HCT116 (cell line): ENCODE results near the gene CDH5. TPM values are rescaled to one million over a fixed set of nuclear protein-coding genes. Genes with fewer than 3 reads are reported as not detected.
A peak's percentile ranks its signal among the peaks of the same experiment; 100 is the strongest.

ENCODE experiments used
- ATAC-seq: fragments of 200-7000 bp; cut with Tn5 transposase; 2 replicates; pipeline ENCODE4 v1.9.1; 2020; ENCODE audit warnings: mild to moderate bottlenecking, moderate library complexity
- BruUV-seq: library from RNA; stranded (reverse); fragments of 400-500 nt; replicated peaks from 2 replicates; lab custom pipeline; 2021; lab: Mats Ljungman, UMichigan
- CTCF ChIA-PET: fragments of 300-600 bp; sonication (Branson Sonifier 250); formaldehyde crosslinking; loops from one replicate; lab custom pipeline; 2021; ENCODE audit warnings: antibody characterized with exemption; lab: Charles Lee
- POLR2A ChIA-PET: fragments of 300-600, 350-600 bp; sonication (Branson Sonifier 250); formaldehyde crosslinking; loops from one replicate; lab custom pipeline; 2021; ENCODE audit warnings: antibody characterized with exemption; lab: Charles Lee
- RAD21 ChIA-PET, 2 experiments: fragments of 300-600 bp; sonication (Branson Sonifier 250); formaldehyde crosslinking; loops; one replicate each; lab custom pipeline; 2023; ENCODE audit warnings: low total read pairs in 2 of 2; ENCODE audit not compliant: uncharacterized antibody in 2 of 2, unreplicated experiment in 2 of 2, low non-redundant PET in 1 of 2; lab: Charles Lee
- DNase-seq: peaks from one replicate; pipeline ENCODE4 v3.0.0-alpha.2; 2010; ENCODE audit warnings: low read depth, low spot score
- H2AFZ ChIP-seq: fragments of 200-600 bp; shearing (Covaris generic), sonication (generic); 2 replicates; pipeline ENCODE4 v1.6.1; 2017; ENCODE audit warnings: low read depth, mixed run types, mixed read lengths, antibody characterized with exemption, low read length; ENCODE audit not compliant: poor library complexity, severe bottlenecking
- H3K27ac ChIP-seq: 2 replicates; pipeline ENCODE4 v1.5.1; 2012; ENCODE audit warnings: low read depth, low read length
- H3K27me3 ChIP-seq: fragments of 200-600 bp; sonication (generic); 2 replicates; pipeline ENCODE4 v1.6.1; 2016; ENCODE audit warnings: mixed run types, low read length, mixed read lengths; ENCODE audit not compliant: insufficient read depth
- H3K36me3 ChIP-seq, 2 experiments: fragments of 200-500 bp in 1 of 2; fragments of 200-600 bp in 1 of 2; sonication (Bioruptor generic) in 1 of 2; sonication (generic) in 1 of 2; 2 replicates each; pipeline versions ENCODE4 v1.5.1 to v1.6.1; 2014 to 2016; ENCODE audit warnings: low read length in 2 of 2, inconsistent platforms in 1 of 2, mixed read lengths in 1 of 2, mixed run types in 1 of 2; ENCODE audit not compliant: insufficient read depth in 2 of 2, control insufficient read depth in 1 of 2
- H3K4me1 ChIP-seq, 2 experiments: fragments of 200-600 bp in 1 of 2; sonication (generic) in 1 of 2; 2 replicates each; pipeline versions ENCODE4 v1.5.1 to v1.6.1; 2012 to 2017; ENCODE audit warnings: low read length in 2 of 2, inconsistent platforms in 1 of 2, mild to moderate bottlenecking in 1 of 2, mixed read lengths in 1 of 2, mixed run types in 1 of 2, moderate library complexity in 1 of 2; ENCODE audit not compliant: insufficient read depth in 2 of 2, control insufficient read depth in 1 of 2
- H3K4me2 ChIP-seq: fragments of 200-600 bp; sonication (generic); 2 replicates; pipeline ENCODE4 v1.6.1; 2017; ENCODE audit warnings: mixed run types, low read length, mixed read lengths
- H3K4me3 ChIP-seq, 2 experiments: fragments of 200-600 bp in 1 of 2; sonication (generic) in 1 of 2; replicated peaks in 1 of 2; 2 replicates each; pipeline ENCODE4 v1.5.1; 2011 to 2016; ENCODE audit warnings: low read length in 2 of 2, control low read depth in 1 of 2, low read depth in 1 of 2, mild to moderate bottlenecking in 1 of 2, mixed read lengths in 1 of 2, mixed run types in 1 of 2
- H3K79me2 ChIP-seq: fragments of 200-600 bp; sonication (generic); 2 replicates; pipeline ENCODE4 v1.6.1; 2017; ENCODE audit warnings: mild to moderate bottlenecking, mixed run types, low read length, moderate library complexity, mixed read lengths; ENCODE audit not compliant: insufficient read depth
- H3K9ac ChIP-seq: fragments of 200-600 bp; sonication (generic); 2 replicates; pipeline ENCODE4 v1.6.1; 2016; ENCODE audit warnings: low read length, mixed read lengths
- H3K9me2 ChIP-seq: fragments of 200-600 bp; sonication (generic), shearing (Covaris generic); 2 replicates; pipeline ENCODE4 v1.6.1; 2017; ENCODE audit warnings: mixed run types, mild to moderate bottlenecking, moderate library complexity; ENCODE audit not compliant: insufficient read depth
- H3K9me3 ChIP-seq, 2 experiments: fragments of 200-500 bp in 1 of 2; fragments of 200-600 bp in 1 of 2; sonication (Bioruptor generic) in 1 of 2; sonication (generic) in 1 of 2; 2 replicates each; pipeline ENCODE4 v1.6.1; 2014 to 2017; ENCODE audit warnings: low read length in 2 of 2, mixed read lengths in 2 of 2, inconsistent platforms in 1 of 2, low read depth in 1 of 2, mild to moderate bottlenecking in 1 of 2, mixed run types in 1 of 2, moderate library complexity in 1 of 2; ENCODE audit not compliant: control insufficient read depth in 1 of 2, insufficient read depth in 1 of 2
- H4K20me1 ChIP-seq: fragments of 200-600 bp; sonication (generic), shearing (Covaris generic); 2 replicates; pipeline ENCODE4 v1.6.1; 2017; ENCODE audit warnings: mixed run types, mild to moderate bottlenecking, moderate library complexity; ENCODE audit not compliant: insufficient read depth
- ATF3 ChIP-seq: IDR thresholded peaks from 2 replicates; pipeline ENCODE4 v1.6.1; 2012
- CEBPB ChIP-seq: IDR thresholded peaks from 2 replicates; pipeline ENCODE4 v1.6.1; 2012; ENCODE audit warnings: low read depth
- CTCF ChIP-seq, 3 experiments: fragments of 200-600 bp in 1 of 3; sonication (generic) in 1 of 3; IDR thresholded peaks in 2 of 3; conservative IDR thresholded peaks in 1 of 3; 2 replicates each; pipeline ENCODE4 v1.5.1; 2012 to 2017; ENCODE audit warnings: low read depth in 2 of 3, low read length in 2 of 3, antibody characterized with exemption in 1 of 3, borderline replicate concordance in 1 of 3, control low read depth in 1 of 3, mild to moderate bottlenecking in 1 of 3, mixed read lengths in 1 of 3, mixed run types in 1 of 3, moderate library complexity in 1 of 3; ENCODE audit not compliant: insufficient read depth in 1 of 3
- EGR1 ChIP-seq: IDR thresholded peaks from 2 replicates; pipeline ENCODE4 v1.6.1; 2012; ENCODE audit warnings: low read depth
- ELF1 ChIP-seq: IDR thresholded peaks from 2 replicates; pipeline ENCODE4 v1.6.1; 2012; ENCODE audit warnings: low read depth, borderline replicate concordance
- EZH2phosphoT487 ChIP-seq: fragments of 200-600 bp; IDR thresholded peaks from 2 replicates; pipeline ENCODE4 v1.6.1; 2018; ENCODE audit warnings: antibody characterized with exemption, borderline replicate concordance
- JUND ChIP-seq: IDR thresholded peaks from 2 replicates; pipeline ENCODE4 v1.6.1; 2012
- MAX ChIP-seq: IDR thresholded peaks from 2 replicates; pipeline ENCODE4 v1.6.1; 2012
- POLR2AphosphoS5 ChIP-seq: IDR thresholded peaks from 2 replicates; pipeline ENCODE4 v1.6.1; 2011; ENCODE audit warnings: mild to moderate bottlenecking, low read depth, low read length, moderate library complexity
- RAD21 ChIP-seq: IDR thresholded peaks from 2 replicates; pipeline ENCODE4 v1.6.1; 2012; ENCODE audit warnings: low read depth, mild to moderate bottlenecking
- SP1 ChIP-seq: IDR thresholded peaks from 2 replicates; pipeline ENCODE4 v1.6.1; 2012; ENCODE audit warnings: low read depth
- ZBTB33 ChIP-seq: IDR thresholded peaks from 2 replicates; pipeline ENCODE4 v1.6.1; 2011; ENCODE audit warnings: mild to moderate bottlenecking, low read length, moderate library complexity; ENCODE audit not compliant: insufficient replicate concordance; ENCODE audit errors: extremely low read depth
- ZFX ChIP-seq: fragments of 450-650 bp; IDR thresholded peaks from 2 replicates; pipeline ENCODE4 v1.6.1; 2017
- ZNF274 ChIP-seq: fragments of 200-500 bp; sonication (Bioruptor generic); IDR thresholded peaks from 2 replicates; pipeline ENCODE4 v1.6.1; 2014; ENCODE audit warnings: mild to moderate bottlenecking, low read depth, low read length, inconsistent platforms
- intact Hi-C: fragments of 100-400 bp; cut with micrococcal nuclease; formaldehyde crosslinking; loops from 2 replicates; pipeline ENCODE4 v1.10.0; 2022
- total RNA-seq: library from RNA; stranded (reverse); gene quantifications from one replicate; pipeline ENCODE4 v1.2.1, GENCODE V29; 2021; ENCODE audit not compliant: unreplicated experiment

Gene CDH5
- total RNA-seq, 1 experiment from 2014 or later, result 0.15 TPM

GRCh38 chr16:66406534-66407221 is 40.2 kb downstream of the CDH5 start (continued):
- TF ChIP-seq CTCF (IDR thresholded peaks at IDR 0.05 in 2 of 3, conservative IDR thresholded peaks at IDR 0.05 in 1 of 3; ENCODE audit: borderline replicate concordance in 1 of 3, insufficient read depth in 1 of 3, low read depth in 2 of 3, low read length in 2 of 3), result peak; percentile 71 to 93 (median 89)
- no peak for TF ChIP-seq ZFX
- TF ChIP-seq POLR2AphosphoS5, result peak; percentile 44; the same call in 1 of the 2 replicates
- TF ChIP-seq ELF1, result no peak
- peak; percentile 98 for TF ChIP-seq RAD21
- TF ChIP-seq EGR1, result no peak

- Histone ChIP-seq H3K27ac (peak overlapping the region; percentile 69), H3K79me2 (no peaks in the 10 kb centered on the region), H3K4me1 (peaks cover 20 to 37% of the 10 kb centered on the region in 2 experiments), H4K20me1 (no peaks in the 10 kb centered on the region), H3K9me3 (no peaks in the 10 kb centered on the region; a peak in 1 of 4 replicates), H3K4me3 (peak overlapping the region; percentile 48 to 57), H3K9ac (peak overlapping the region; percentile 64), H3K36me3 (no peaks in the 10 kb centered on the region), H2AFZ (peak overlapping the region; percentile 93), H3K9me2 (no peaks in the 10 kb centered on the region), H3K4me2 (peak overlapping the region; percentile 82), H3K27me3 (0 out of 2 replicates have a peak, but pooled peaks cover 3% of the 10 kb centered on the region)
- intact Hi-C loops, result loop anchor here (2.0 to 10.0 kb wide), 5 partner anchors 62 to 334 kb away; no protein-coding TSS in a partner anchor
- ChIA-PET RAD21 (interaction anchor here (0.7 to 1.2 kb wide), 3 partner anchors 103 to 200 kb away, joined by 3 read pairs; no protein-coding TSS in a partner anchor), POLR2A (interaction anchor here (0.8 to 2.4 kb wide), 3 partner anchors 9 to 68 kb away, joined by 3 to 10 read pairs (median 4); no protein-coding TSS in a partner anchor), CTCF (interaction anchor here (1.2 to 3.8 kb wide), 4 partner anchors 35 to 74 kb away, joined by 3 to 10 read pairs (median 6); no protein-coding TSS in a partner anchor)
- DNase-seq, result peak; percentile 60
- TSS peak; percentile 71 for BruUV-seq
- peak; percentile 58 for ATAC-seq
- TF ChIP-seq EZH2phosphoT487, result no peak
- peak; percentile 52; the same call in 1 of the 2 replicates for TF ChIP-seq JUND
- peak; percentile 46; the same call in 1 of the 2 replicates for TF ChIP-seq MAX
- no peak for TF ChIP-seq CEBPB
- no peak for TF ChIP-seq ZNF274
- TF ChIP-seq EGR1, result no peak
- TF ChIP-seq ATF3, result no peak
- peak; percentile 42 for TF ChIP-seq POLR2AphosphoS5
- TF ChIP-seq ZBTB33, result no peak
- peak; percentile 32; the same call in 1 of the 2 replicates for TF ChIP-seq SP1
- TF ChIP-seq RAD21, result no peak; the same call in 1 of the 2 replicates
Observed at GRCh38 chr16:66408163-66409048, 41.9 kb downstream of the CDH5 start.
